ENCODE data around the gene TMEM154.

DNA sequence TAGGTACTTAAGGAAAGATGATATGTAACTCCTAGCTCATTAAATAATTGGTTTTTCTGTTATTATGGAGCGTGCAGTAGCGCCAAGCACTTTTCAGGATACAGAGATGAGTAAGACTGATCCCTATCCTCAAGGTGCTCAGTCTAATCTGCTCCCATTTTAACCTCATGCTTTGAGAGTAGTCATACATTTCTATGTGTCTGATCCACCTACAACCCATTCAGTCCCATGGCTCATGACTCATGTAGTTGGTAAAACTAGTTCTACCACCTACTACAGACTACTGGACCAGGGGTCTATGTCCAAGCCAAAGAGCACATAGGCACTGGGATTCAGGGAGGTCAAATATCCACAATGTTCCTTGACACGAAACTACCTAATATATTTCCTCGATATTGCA, 60.8 kb downstream of the TMEM154 start:
- no peak for TF ChIP-seq CTCF (IDR thresholded peaks at IDR 0.05; ENCODE audit: low read depth, low read length)
- TF ChIP-seq EZH2phosphoT487 (IDR thresholded peaks at IDR 0.05; ENCODE audit: low read depth) = no peak
